PFSK-1 (cell line): ENCODE results near the gene YWHAH.

Experiments used
- FOXP2 ChIP-seq: optimal IDR thresholded peaks from 2 replicates; pipeline ENCODE3; 2011; ENCODE audit warnings: borderline replicate concordance, control low read depth, inconsistent platforms; ENCODE audit not compliant: insufficient read depth; ENCODE audit errors: extremely low read length, extremely low read depth
- POLR2AphosphoS5 ChIP-seq: IDR thresholded peaks from 2 replicates; pipeline ENCODE4 v1.6.1; 2012; ENCODE audit warnings: low read depth, mild to moderate bottlenecking, control low read depth, low read length, moderate library complexity
- REST ChIP-seq, 2 experiments: IDR thresholded peaks; 2 replicates each; pipeline versions ENCODE4 v1.6.1 to v1.8.0; 2011 to 2012; ENCODE audit warnings: low read depth in 2 of 2, low read length in 2 of 2, control low read depth in 1 of 2, inconsistent platforms in 1 of 2, mild to moderate bottlenecking in 1 of 2, moderate library complexity in 1 of 2; ENCODE audit not compliant: insufficient read depth in 1 of 2
- SIN3A ChIP-seq: IDR thresholded peaks from 2 replicates; pipeline ENCODE4 v1.6.1; 2012; ENCODE audit warnings: mild to moderate bottlenecking, low read length, moderate library complexity, borderline replicate concordance; ENCODE audit not compliant: insufficient read depth
- TAF1 ChIP-seq: IDR thresholded peaks from 2 replicates; pipeline ENCODE4 v1.6.1; 2012; ENCODE audit warnings: low read length, control low read depth, borderline replicate concordance; ENCODE audit not compliant: insufficient read depth

Gene YWHAH

DNA sequence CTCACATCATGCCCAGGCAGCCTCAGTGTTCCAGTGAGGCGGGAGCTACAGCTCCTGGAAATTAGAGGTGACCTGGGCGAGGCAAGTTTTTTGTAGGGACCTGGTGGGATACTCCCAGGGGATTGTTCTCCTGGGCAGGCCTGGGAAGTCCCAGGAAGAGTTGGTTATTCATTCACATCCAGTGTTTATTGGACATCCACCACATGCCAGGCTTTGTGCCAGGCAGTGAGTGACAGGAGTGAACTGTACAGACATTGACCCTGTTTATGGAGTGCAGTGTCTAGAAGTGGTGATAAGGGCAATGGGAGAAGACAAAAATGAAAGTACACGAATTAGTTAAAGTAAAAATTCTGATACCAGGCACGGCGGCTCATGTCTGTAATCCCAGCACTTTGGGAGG is 29.4 kb downstream of the YWHAH start:
- TF ChIP-seq SIN3A, result no peak
- TF ChIP-seq POLR2AphosphoS5, result no peak
- TF ChIP-seq TAF1, result no peak
- TF ChIP-seq FOXP2, result no peak
- TF ChIP-seq REST (IDR thresholded peaks at IDR 0.05; ENCODE audit: insufficient read depth in 1 of 2, low read depth in 2 of 2, low read length in 2 of 2), result no peak

GRCh38 chr22:31977141-31977841 is 33.0 kb downstream of the YWHAH start:
- TF ChIP-seq TAF1, result no peak
- no peak for TF ChIP-seq SIN3A
- no peak for TF ChIP-seq REST (IDR thresholded peaks at IDR 0.05; ENCODE audit: insufficient read depth in 1 of 2, low read depth in 2 of 2, low read length in 2 of 2)
- no peak for TF ChIP-seq POLR2AphosphoS5
- no peak for TF ChIP-seq FOXP2

DNA sequence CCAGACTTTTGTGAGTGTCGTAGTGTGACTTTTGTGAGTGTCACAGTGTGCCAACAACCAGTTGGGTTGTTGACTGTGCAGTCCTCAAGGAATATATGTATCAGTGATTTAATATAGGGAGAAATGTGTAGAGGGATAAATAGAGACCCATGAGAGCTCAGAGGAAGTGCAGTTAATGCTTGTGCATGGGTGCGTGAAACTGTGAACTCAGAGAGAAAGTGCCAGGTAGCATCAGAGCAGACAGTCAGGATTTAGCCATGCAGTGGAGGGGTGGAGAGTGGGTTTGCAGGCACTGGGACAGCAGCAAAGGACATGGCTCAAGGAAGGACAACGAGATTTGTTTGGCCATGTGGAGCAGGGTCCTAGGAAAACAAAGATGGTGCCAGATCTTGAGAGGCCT is 33.6 kb downstream of the YWHAH start:
- TF ChIP-seq TAF1 (no peak), REST (IDR thresholded peaks at IDR 0.05; ENCODE audit: insufficient read depth in 1 of 2, low read depth in 2 of 2, low read length in 2 of 2) (no peak), SIN3A (no peak), POLR2AphosphoS5 (no peak), FOXP2 (no peak)

DNA sequence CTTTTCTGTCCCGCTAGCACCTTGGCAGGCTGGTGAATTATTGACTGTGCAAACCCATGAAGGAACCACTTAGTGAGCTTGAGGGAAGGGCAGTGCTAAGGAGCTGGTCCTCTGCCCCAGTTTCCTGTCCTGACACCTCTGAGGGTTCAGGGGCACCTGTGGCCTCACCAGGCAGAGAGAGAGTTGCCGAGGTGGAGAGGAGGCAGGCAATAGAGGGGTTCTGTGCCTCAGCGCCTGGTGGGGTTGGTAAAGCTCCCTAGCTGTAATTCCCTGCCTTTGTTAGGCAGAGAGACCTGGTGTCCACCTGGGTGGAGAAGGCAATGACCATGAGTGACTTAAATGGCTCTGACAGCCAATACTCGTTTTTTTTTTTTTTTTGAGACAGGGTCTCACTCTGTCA is 36.3 kb downstream of the YWHAH start:
- no peak for TF ChIP-seq POLR2AphosphoS5
- no peak for TF ChIP-seq FOXP2
- TF ChIP-seq TAF1, result no peak
- no peak for TF ChIP-seq SIN3A
- TF ChIP-seq REST (IDR thresholded peaks at IDR 0.05; ENCODE audit: insufficient read depth in 1 of 2, low read depth in 2 of 2, low read length in 2 of 2), result no peak
